NCI-H2081 (cell line): ENCODE measurements around the gene PYY.
"Not testable (repeated sequence)": the region's sequence is repeated elsewhere in the genome, so short reads cannot be mapped to it uniquely, and the experiment has no call there.

Experiments
- DNase-seq, 2 experiments: peaks; one replicate each; lab custom pipeline; 2025; lab: John Stamatoyannopoulos, UW

Gene PYY

GRCh38 chr17:43945074-43945829, 8.5 kb downstream of the PYY start:
- no peak for DNase-seq

GRCh38 chr17:43942051-43942685, 11.6 kb downstream of the PYY start, which contains the start of gene PPY:
Gene PPY (minus strand): TSS chr17:43942476. CDS start chr17:43941654, 822 bp downstream.
- no peak for DNase-seq

- peak; percentile 39 to 46 for DNase-seq
Measured at GRCh38 chr17:43940630-43941029, 13.1 kb downstream of the PYY start.

- no peak for DNase-seq
Measured at GRCh38 chr17:43939886-43940285, 13.9 kb downstream of the PYY start.

- DNase-seq = not testable (repeated sequence)
Measured at GRCh38 chr17:43939452-43939851, 14.3 kb downstream of the PYY start.

- no peak for DNase-seq
Measured at GRCh38 chr17:43938838-43939182, 14.9 kb downstream of the PYY start.

- DNase-seq = no peak
Measured at GRCh38 chr17:43936434-43936833, 17.3 kb downstream of the PYY start.

GRCh38 chr17:43935926-43936261, 17.8 kb downstream of the PYY start:
- no peak for DNase-seq

GRCh38 chr17:43935204-43935925, 18.4 kb downstream of the PYY start:
- DNase-seq = no peak

GRCh38 chr17:43932923-43933322, 20.8 kb downstream of the PYY start:
- DNase-seq = no peak

GRCh38 chr17:43932357-43932756, 21.4 kb downstream of the PYY start:
- DNase-seq = no peak

GRCh38 chr17:43931062-43931571, 22.6 kb downstream of the PYY start:
- DNase-seq = no peak

GRCh38 chr17:43928609-43929008, 25.1 kb downstream of the PYY start:
- peak in 1 of 2 experiments; percentile 33 for DNase-seq

GRCh38 chr17:43927929-43928328, 25.8 kb downstream of the PYY start:
- not testable (repeated sequence) for DNase-seq

GRCh38 chr17:43927060-43927864, 26.5 kb downstream of the PYY start:
- no peak for DNase-seq

- DNase-seq = no peak
Measured at GRCh38 chr17:43924558-43924957, 29.2 kb downstream of the PYY start.

- no peak for DNase-seq
Measured at GRCh38 chr17:43920500-43921095, 33.1 kb downstream of the PYY start.

- no peak for DNase-seq
Measured at GRCh38 chr17:43918026-43918389, 35.7 kb downstream of the PYY start.

GRCh38 chr17:43917348-43918025, 36.3 kb downstream of the PYY start:
- no peak for DNase-seq

GRCh38 chr17:43917016-43917347, 36.8 kb downstream of the PYY start:
- no peak for DNase-seq

GRCh38 chr17:43916385-43916784, 37.4 kb downstream of the PYY start:
- DNase-seq = no peak
